ENCODE measurements around the gene TPH1. TPM values are rescaled to one million over a fixed set of nuclear protein-coding genes. Genes with fewer than 3 reads are reported as not detected.

TPH1 gene
- polyA plus RNA-seq, 1 experiment, result 0.06 TPM

- no peak for DNase-seq (ENCODE audit: low read depth)
- ChIA-PET POLR2A (no interaction called here), CTCF (interaction anchor here (2.7 kb wide), 1 partner anchor 36 kb away, joined by 8 read pairs; no protein-coding TSS in a partner anchor)
- no peaks in the 10 kb centered on the region for H3K36me3 ChIP-seq (ENCODE audit: control insufficient read depth, insufficient read depth, low read length)
- H3K4me3 ChIP-seq (ENCODE audit: low read depth, low read length), result no peak overlapping the region
- TF ChIP-seq, protein P1, sequence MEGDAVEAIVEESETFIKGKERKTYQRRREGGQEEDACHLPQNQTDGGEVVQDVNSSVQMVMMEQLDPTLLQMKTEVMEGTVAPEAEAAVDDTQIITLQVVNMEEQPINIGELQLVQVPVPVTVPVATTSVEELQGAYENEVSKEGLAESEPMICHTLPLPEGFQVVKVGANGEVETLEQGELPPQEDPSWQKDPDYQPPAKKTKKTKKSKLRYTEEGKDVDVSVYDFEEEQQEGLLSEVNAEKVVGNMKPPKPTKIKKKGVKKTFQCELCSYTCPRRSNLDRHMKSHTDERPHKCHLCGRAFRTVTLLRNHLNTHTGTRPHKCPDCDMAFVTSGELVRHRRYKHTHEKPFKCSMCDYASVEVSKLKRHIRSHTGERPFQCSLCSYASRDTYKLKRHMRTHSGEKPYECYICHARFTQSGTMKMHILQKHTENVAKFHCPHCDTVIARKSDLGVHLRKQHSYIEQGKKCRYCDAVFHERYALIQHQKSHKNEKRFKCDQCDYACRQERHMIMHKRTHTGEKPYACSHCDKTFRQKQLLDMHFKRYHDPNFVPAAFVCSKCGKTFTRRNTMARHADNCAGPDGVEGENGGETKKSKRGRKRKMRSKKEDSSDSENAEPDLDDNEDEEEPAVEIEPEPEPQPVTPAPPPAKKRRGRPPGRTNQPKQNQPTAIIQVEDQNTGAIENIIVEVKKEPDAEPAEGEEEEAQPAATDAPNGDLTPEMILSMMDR (IDR thresholded peaks at IDR 0.05; ENCODE audit: insufficient read depth, low read depth, low read length), result no peak
- no peaks in the 10 kb centered on the region for H3K27me3 ChIP-seq (ENCODE audit: control insufficient read depth, insufficient read depth, low read length)
Measured at GRCh38 chr11:18014876-18015275, 31.2 kb downstream of the TPH1 start.

DNA sequence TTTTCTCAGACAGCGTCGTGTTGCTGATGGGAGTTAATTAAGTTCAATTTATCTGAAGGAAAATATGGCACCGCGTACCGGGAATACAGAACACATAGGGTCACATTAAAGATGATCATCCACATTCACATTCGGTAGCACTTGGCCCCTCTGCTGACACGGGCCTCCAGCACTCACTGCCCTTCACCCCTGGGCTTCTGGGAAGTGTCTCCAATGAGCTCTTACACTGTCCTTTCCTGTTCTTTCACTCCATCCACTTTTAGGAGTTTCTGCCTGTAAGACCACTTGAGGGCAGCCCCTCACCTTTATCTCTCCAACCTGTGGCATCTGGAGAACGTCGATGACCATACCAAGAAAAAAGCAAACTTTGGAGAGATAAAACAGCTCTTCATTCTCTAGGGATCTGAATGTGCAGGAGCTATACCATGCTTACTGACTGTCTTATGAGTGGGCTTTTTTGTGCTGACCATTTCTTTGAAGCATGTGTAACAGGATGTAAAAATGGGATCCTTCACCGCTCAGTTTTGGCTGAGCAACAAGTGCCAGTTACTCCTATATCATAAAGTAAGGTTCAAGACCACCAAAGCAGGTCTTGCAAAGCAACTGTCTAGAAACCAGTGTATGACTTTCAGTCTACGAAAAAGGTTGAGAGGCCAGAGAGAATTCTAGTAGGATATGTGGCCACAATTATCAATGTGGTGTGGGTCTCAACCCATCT, 32.1 kb downstream of the TPH1 start:
- DNase-seq (ENCODE audit: low read depth), result no peak
- H3K4me3 ChIP-seq (ENCODE audit: low read depth, low read length), result peak overlapping the region; percentile 86
- POLR2A ChIA-PET, result no interaction called here
- CTCF ChIA-PET, result interaction anchor here (0.6 to 2.7 kb wide), 4 partner anchors 29 to 909 kb away, joined by 3 to 8 read pairs (median 3); no protein-coding TSS in a partner anchor
- no peaks in the 10 kb centered on the region for H3K27me3 ChIP-seq (ENCODE audit: control insufficient read depth, insufficient read depth, low read length)
- TF ChIP-seq, protein P1 (IDR thresholded peaks at IDR 0.05; ENCODE audit: insufficient read depth, low read depth, low read length), result no peak
- H3K36me3 ChIP-seq (ENCODE audit: control insufficient read depth, insufficient read depth, low read length), result no peaks in the 10 kb centered on the region

- CTCF ChIA-PET, result interaction anchor here (1.0 to 2.7 kb wide), 2 partner anchors 30 to 35 kb away, joined by 3 to 8 read pairs; no protein-coding TSS in a partner anchor
- POLR2A ChIA-PET, result interaction anchor here (0.7 kb wide), 1 partner anchor 40 kb away, joined by 13 read pairs; no protein-coding TSS in a partner anchor
Measured at GRCh38 chr11:18012906-18013781, 32.9 kb downstream of the TPH1 start, which contains the start of gene SERGEF. SERGEF (minus strand) TSS chr11:18013047; CDS start chr11:18013010, 37 bp downstream.

GRCh38 chr11:18012122-18012905, 33.8 kb downstream of the TPH1 start:
- H3K36me3 ChIP-seq (ENCODE audit: control insufficient read depth, insufficient read depth, low read length), result no peaks in the 10 kb centered on the region
- no peak for DNase-seq (ENCODE audit: low read depth)
- H3K27me3 ChIP-seq (ENCODE audit: control insufficient read depth, insufficient read depth, low read length), result no peaks in the 10 kb centered on the region
- POLR2A ChIA-PET, result interaction anchor here (0.7 kb wide), 1 partner anchor 39 kb away, joined by 13 read pairs; no protein-coding TSS in a partner anchor
- H3K4me3 ChIP-seq (ENCODE audit: low read depth, low read length), result peak overlapping the region; percentile 86
- TF ChIP-seq, protein P1 (IDR thresholded peaks at IDR 0.05; ENCODE audit: insufficient read depth, low read depth, low read length), result no peak
- CTCF ChIA-PET, result interaction anchor here (1.0 to 2.7 kb wide), 2 partner anchors 31 to 34 kb away, joined by 3 to 8 read pairs; no protein-coding TSS in a partner anchor

More at GRCh38 chr11:18012906-18013781, 32.9 kb downstream of the TPH1 start, which contains the start of gene SERGEF:
- Histone ChIP-seq H3K4me3 (ENCODE audit: low read depth, low read length) (peak within 1 kb of the TSS; percentile 86), H3K27me3 (ENCODE audit: control insufficient read depth, insufficient read depth, low read length) (no peaks in the 10 kb centered on the region), H3K36me3 (ENCODE audit: control insufficient read depth, insufficient read depth, low read length) (no peaks in the 10 kb centered on the region)
- peak; percentile 33 for DNase-seq (ENCODE audit: low read depth)
- TF ChIP-seq, protein P1 (IDR thresholded peaks at IDR 0.05; ENCODE audit: insufficient read depth, low read depth, low read length), result no peak
